Loucy (cell line): ENCODE results near the gene TMEM164.

ENCODE experiments used
- H2AFZ ChIP-seq: fragments of 200-600 bp; sonication (generic); 2 replicates; pipeline ENCODE4 v1.6.0; 2016; ENCODE audit warnings: antibody characterized with exemption, mild to moderate bottlenecking, low read length, moderate library complexity
- H3F3A ChIP-seq: fragments of 200-600 bp; 2 replicates; pipeline ENCODE4 v1.6.0; 2016; ENCODE audit warnings: antibody characterized with exemption, low read depth, mild to moderate bottlenecking
- H3K27me3 ChIP-seq: fragments of 200-600 bp; sonication (generic); 2 replicates; pipeline ENCODE4 v1.6.1; 2014; ENCODE audit warnings: low read length, mild to moderate bottlenecking; ENCODE audit not compliant: insufficient read depth, poor library complexity, severe bottlenecking
- H3K36me3 ChIP-seq: fragments of 200-600 bp; sonication (generic); 2 replicates; pipeline ENCODE4 v1.6.1; 2016; ENCODE audit warnings: low read length; ENCODE audit not compliant: insufficient read depth
- H3K4me1 ChIP-seq: fragments of 200-600 bp; sonication (generic); 2 replicates; pipeline ENCODE4 v1.5.1; 2014; ENCODE audit warnings: low read length, mild to moderate bottlenecking; ENCODE audit not compliant: insufficient read depth, poor library complexity, severe bottlenecking
- H3K4me2 ChIP-seq: fragments of 200-600 bp; sonication (generic); 2 replicates; pipeline ENCODE4 v1.6.0; 2014; ENCODE audit warnings: antibody characterized with exemption, low read length, low read depth, mild to moderate bottlenecking; ENCODE audit not compliant: poor library complexity, severe bottlenecking
- H3K4me3 ChIP-seq: fragments of 200-600 bp; sonication (generic); 2 replicates; pipeline ENCODE4 v1.5.1; 2014; ENCODE audit warnings: low read length, mild to moderate bottlenecking, mixed read lengths; ENCODE audit not compliant: poor library complexity, severe bottlenecking
- H3K79me2 ChIP-seq: fragments of 200-600 bp; sonication (generic); 2 replicates; pipeline ENCODE4 v1.6.1; 2014; ENCODE audit warnings: low read length; ENCODE audit not compliant: insufficient read depth
- H3K9ac ChIP-seq: fragments of 200-600 bp; sonication (generic); 2 replicates; pipeline ENCODE4 v1.6.0; 2014; ENCODE audit warnings: mild to moderate bottlenecking, low read depth, low read length, moderate library complexity; ENCODE audit not compliant: poor library complexity, severe bottlenecking
- H3K9me2 ChIP-seq: fragments of 200-600 bp; sonication (generic); replicated peaks from 2 replicates; pipeline ENCODE4 v1.6.1; 2016; ENCODE audit warnings: low read depth, low read length, mixed read lengths
- H3K9me3 ChIP-seq: fragments of 200-600 bp; sonication (generic); 2 replicates; pipeline ENCODE4 v1.6.1; 2014; ENCODE audit warnings: mild to moderate bottlenecking, antibody characterized with exemption, low read length, low read depth; ENCODE audit not compliant: insufficient read depth
- H4K20me1 ChIP-seq: fragments of 200-600 bp; sonication (generic); 2 replicates; pipeline ENCODE4 v1.6.0; 2014; ENCODE audit warnings: antibody characterized with exemption, low read length, mild to moderate bottlenecking; ENCODE audit not compliant: insufficient read depth, poor library complexity, severe bottlenecking
- EZH2phosphoT487 ChIP-seq: fragments of 200-600 bp; IDR thresholded peaks from 2 replicates; pipeline ENCODE4 v1.6.1; 2018; ENCODE audit warnings: antibody characterized with exemption, mild to moderate bottlenecking, moderate library complexity, borderline replicate concordance
- TF ChIP-seq, protein P1 (sequence below): fragments of 200-600 bp; sonication (generic); conservative IDR thresholded peaks from 2 replicates; pipeline ENCODE4 v1.5.1; 2014; ENCODE audit warnings: mild to moderate bottlenecking, antibody characterized with exemption, low read length

The TMEM164 gene

DNA sequence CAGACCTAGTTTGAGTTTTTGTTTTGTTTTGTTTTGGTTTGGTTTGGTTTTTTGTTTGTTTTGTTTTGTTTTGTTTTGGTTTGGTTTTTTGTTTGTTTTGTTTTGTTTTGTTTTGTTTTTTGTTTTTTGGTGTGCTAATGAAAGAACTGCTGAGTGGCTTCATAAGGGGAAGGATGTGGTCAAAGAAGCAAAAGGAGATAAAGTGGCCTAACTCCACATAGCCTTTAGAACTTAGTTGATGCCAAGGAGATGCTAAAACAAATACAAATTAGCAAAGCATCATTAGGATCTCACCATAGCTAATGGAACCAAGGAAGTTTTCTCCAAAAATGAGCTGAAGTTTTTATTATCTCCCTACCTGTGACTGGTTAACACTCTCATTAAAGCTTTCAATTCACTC is 44.6 kb upstream of the TMEM164 start:
- H3K27me3 ChIP-seq = no peaks in the 10 kb centered on the region
- H3K4me3 ChIP-seq = peak overlapping the region; percentile 36
- no peaks in the 10 kb centered on the region; the same call in 1 of the 2 replicates for H3F3A ChIP-seq
- no peaks in the 10 kb centered on the region for H3K9me2 ChIP-seq
- H2AFZ ChIP-seq = no peak overlapping the region
- no peaks in the 10 kb centered on the region for H4K20me1 ChIP-seq
- H3K36me3 ChIP-seq = no peaks in the 10 kb centered on the region
- peaks cover 63% of the 10 kb centered on the region for H3K4me1 ChIP-seq
- TF ChIP-seq, protein P1, sequence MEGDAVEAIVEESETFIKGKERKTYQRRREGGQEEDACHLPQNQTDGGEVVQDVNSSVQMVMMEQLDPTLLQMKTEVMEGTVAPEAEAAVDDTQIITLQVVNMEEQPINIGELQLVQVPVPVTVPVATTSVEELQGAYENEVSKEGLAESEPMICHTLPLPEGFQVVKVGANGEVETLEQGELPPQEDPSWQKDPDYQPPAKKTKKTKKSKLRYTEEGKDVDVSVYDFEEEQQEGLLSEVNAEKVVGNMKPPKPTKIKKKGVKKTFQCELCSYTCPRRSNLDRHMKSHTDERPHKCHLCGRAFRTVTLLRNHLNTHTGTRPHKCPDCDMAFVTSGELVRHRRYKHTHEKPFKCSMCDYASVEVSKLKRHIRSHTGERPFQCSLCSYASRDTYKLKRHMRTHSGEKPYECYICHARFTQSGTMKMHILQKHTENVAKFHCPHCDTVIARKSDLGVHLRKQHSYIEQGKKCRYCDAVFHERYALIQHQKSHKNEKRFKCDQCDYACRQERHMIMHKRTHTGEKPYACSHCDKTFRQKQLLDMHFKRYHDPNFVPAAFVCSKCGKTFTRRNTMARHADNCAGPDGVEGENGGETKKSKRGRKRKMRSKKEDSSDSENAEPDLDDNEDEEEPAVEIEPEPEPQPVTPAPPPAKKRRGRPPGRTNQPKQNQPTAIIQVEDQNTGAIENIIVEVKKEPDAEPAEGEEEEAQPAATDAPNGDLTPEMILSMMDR = no peak
- no peak for TF ChIP-seq EZH2phosphoT487
- H3K9me3 ChIP-seq = no peaks in the 10 kb centered on the region
- H3K9ac ChIP-seq = peak overlapping the region; percentile 63
- H3K4me2 ChIP-seq = peak overlapping the region; percentile 64
- no peaks in the 10 kb centered on the region for H3K79me2 ChIP-seq

DNA sequence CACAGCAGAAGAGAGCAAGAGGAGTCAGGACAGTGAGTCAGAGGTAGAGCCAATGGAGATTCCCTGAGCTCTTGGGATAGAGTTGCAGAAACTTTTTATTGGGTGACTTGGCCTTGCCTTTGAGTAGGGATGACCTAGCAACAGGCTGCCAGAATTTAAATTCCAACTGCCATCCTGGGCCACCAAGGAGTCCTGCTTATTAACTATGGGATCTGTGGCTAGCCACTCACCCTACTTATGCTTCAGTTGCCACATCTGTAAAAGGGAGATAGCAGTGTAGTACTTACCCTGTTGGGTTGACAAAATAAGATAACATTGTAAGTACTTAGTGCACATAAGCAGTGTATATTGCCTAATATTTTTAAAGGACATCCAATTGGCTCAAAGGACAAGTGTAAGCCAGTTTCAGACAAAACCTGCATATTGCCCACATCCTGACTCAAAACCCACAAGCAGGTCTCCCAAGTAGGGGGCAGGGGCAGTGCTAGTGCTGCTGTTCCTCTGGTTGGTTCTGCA is 43.5 kb upstream of the TMEM164 start:
- H3K27me3 ChIP-seq = no peaks in the 10 kb centered on the region
- TF ChIP-seq EZH2phosphoT487 = no peak
- TF ChIP-seq, protein P1 = no peak
- no peaks in the 10 kb centered on the region for H3K9me3 ChIP-seq
- no peak overlapping the region for H2AFZ ChIP-seq
- no peaks in the 10 kb centered on the region; the same call in 1 of the 2 replicates for H3F3A ChIP-seq
- peak overlapping the region; percentile 63 for H3K9ac ChIP-seq
- H3K4me3 ChIP-seq = peak overlapping the region; percentile 32
- H3K36me3 ChIP-seq = no peaks in the 10 kb centered on the region
- H4K20me1 ChIP-seq = no peaks in the 10 kb centered on the region
- peak overlapping the region; percentile 64 for H3K4me2 ChIP-seq
- H3K79me2 ChIP-seq = no peaks in the 10 kb centered on the region
- no peaks in the 10 kb centered on the region for H3K9me2 ChIP-seq
- peaks cover 51% of the 10 kb centered on the region for H3K4me1 ChIP-seq

DNA sequence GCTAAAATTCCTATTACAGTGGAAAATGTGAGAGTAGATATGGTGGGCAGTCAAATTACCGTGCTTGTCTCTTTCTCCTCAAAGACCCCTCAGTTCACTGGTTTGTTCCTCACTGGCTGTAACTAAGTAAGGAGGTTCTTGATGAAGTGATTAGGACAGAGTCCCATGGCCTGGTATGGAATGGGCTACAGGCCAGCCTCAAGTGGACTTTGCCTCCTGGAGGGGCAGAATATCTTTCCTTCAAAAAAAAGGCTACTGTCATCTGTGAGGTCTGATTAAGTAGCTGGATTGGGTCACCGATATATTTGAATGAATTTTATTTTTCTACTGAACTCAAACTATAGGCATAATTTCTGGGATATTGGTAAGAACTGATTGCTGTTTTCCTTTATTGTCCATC is 38.5 kb upstream of the TMEM164 start:
- TF ChIP-seq, protein P1 = no peak
- TF ChIP-seq EZH2phosphoT487 = no peak
- Histone ChIP-seq H3K9me2 (no peaks in the 10 kb centered on the region), H3K36me3 (no peaks in the 10 kb centered on the region), H3K4me3 (no peak overlapping the region), H3K4me2 (no peak overlapping the region), H2AFZ (no peak overlapping the region), H3K9ac (no peak overlapping the region), H3K79me2 (no peaks in the 10 kb centered on the region), H4K20me1 (no peaks in the 10 kb centered on the region), H3K9me3 (no peaks in the 10 kb centered on the region), H3K27me3 (no peaks in the 10 kb centered on the region), H3K4me1 (peaks cover 12% of the 10 kb centered on the region), H3F3A (no peaks in the 10 kb centered on the region; the same call in 1 of the 2 replicates)
